Endothelial cell (in vitro differentiated cells): ENCODE measurements around the gene SCLT1. TPM values are rescaled to one million over a fixed set of nuclear protein-coding genes. Genes with fewer than 3 reads are reported as not detected.

Source experiments
- DNase-seq: peaks from one replicate; pipeline ENCODE4 v3.0.0; 2021; ENCODE audit warnings: low spot score
- H3K27ac Mint-ChIP-seq: one replicate; pipeline ENCODE4 v1.8.0; 2021; ENCODE audit warnings: mixed read lengths, inconsistent platforms; ENCODE audit not compliant: unreplicated experiment
- H3K27me3 Mint-ChIP-seq: one replicate; pipeline ENCODE4 v1.8.0; 2021; ENCODE audit warnings: mild to moderate bottlenecking, moderate library complexity, mixed read lengths, inconsistent platforms; ENCODE audit not compliant: unreplicated experiment
- H3K36me3 Mint-ChIP-seq: one replicate; pipeline ENCODE4 v1.8.0; 2021; ENCODE audit warnings: mild to moderate bottlenecking, low read depth, mixed read lengths, inconsistent platforms; ENCODE audit not compliant: unreplicated experiment
- H3K4me1 Mint-ChIP-seq: one replicate; pipeline ENCODE4 v1.8.0; 2021; ENCODE audit warnings: mild to moderate bottlenecking, mixed read lengths, inconsistent platforms; ENCODE audit not compliant: unreplicated experiment
- H3K4me3 Mint-ChIP-seq: one replicate; pipeline ENCODE4 v1.8.0; 2021; ENCODE audit warnings: mild to moderate bottlenecking, mixed read lengths, inconsistent platforms; ENCODE audit not compliant: unreplicated experiment
- H3K9me3 Mint-ChIP-seq: one replicate; pipeline ENCODE4 v1.8.0; 2021; ENCODE audit warnings: mixed read lengths, inconsistent platforms; ENCODE audit not compliant: unreplicated experiment
- CTCF ChIP-seq: fragments of 200-600 bp; sonication (generic); IDR thresholded peaks from one replicate; pipeline ENCODE4 v1.5.0; 2021; ENCODE audit warnings: antibody characterized with exemption; ENCODE audit not compliant: unreplicated experiment
- total RNA-seq: library from RNA; stranded (reverse); fragmentation: NEBNext Ultra II Directional; extraction: Animal tissue kit (Norgen Biotek cat#: 25700); gene quantifications from one replicate; pipeline ENCODE4 v1.2.1, GENCODE V29; 2021; ENCODE audit not compliant: unreplicated experiment

The SCLT1 gene
- total RNA-seq, 1 donor from 2014 or later: 22.2 TPM

GRCh38 chr4:128879283-128879682 is 214.1 kb downstream of the SCLT1 start:
- DNase-seq: no peak
- H3K27me3 Mint-ChIP-seq: no peaks in the 10 kb centered on the region
- no peak overlapping the region for H3K4me3 Mint-ChIP-seq
- H3K4me1 Mint-ChIP-seq: no peaks in the 10 kb centered on the region
- no peak overlapping the region for H3K27ac Mint-ChIP-seq
- no peaks in the 10 kb centered on the region for H3K9me3 Mint-ChIP-seq
- H3K36me3 Mint-ChIP-seq: no peaks in the 10 kb centered on the region
- TF ChIP-seq CTCF: no peak

GRCh38 chr4:128877934-128878333 is 215.4 kb downstream of the SCLT1 start:
- DNase-seq: no peak
- Mint-ChIP-seq H3K36me3 (no peaks in the 10 kb centered on the region), H3K4me1 (no peaks in the 10 kb centered on the region), H3K4me3 (no peak overlapping the region), H3K27ac (no peak overlapping the region), H3K27me3 (no peaks in the 10 kb centered on the region), H3K9me3 (no peaks in the 10 kb centered on the region)
- TF ChIP-seq CTCF: no peak

GRCh38 chr4:128876200-128876599 is 217.1 kb downstream of the SCLT1 start:
- DNase-seq: no peak
- no peaks in the 10 kb centered on the region for H3K4me1 Mint-ChIP-seq
- no peaks in the 10 kb centered on the region for H3K9me3 Mint-ChIP-seq
- no peak for TF ChIP-seq CTCF
- H3K27me3 Mint-ChIP-seq: no peaks in the 10 kb centered on the region
- H3K36me3 Mint-ChIP-seq: no peaks in the 10 kb centered on the region
- H3K27ac Mint-ChIP-seq: no peak overlapping the region
- H3K4me3 Mint-ChIP-seq: no peak overlapping the region

GRCh38 chr4:128871948-128872347 is 221.4 kb downstream of the SCLT1 start:
- no peaks in the 10 kb centered on the region for H3K4me1 Mint-ChIP-seq
- no peak overlapping the region for H3K4me3 Mint-ChIP-seq
- no peak for TF ChIP-seq CTCF
- no peaks in the 10 kb centered on the region for H3K27me3 Mint-ChIP-seq
- no peak for DNase-seq
- H3K9me3 Mint-ChIP-seq: no peaks in the 10 kb centered on the region
- peaks cover 4% of the 10 kb centered on the region for H3K36me3 Mint-ChIP-seq
- no peak overlapping the region for H3K27ac Mint-ChIP-seq

- Mint-ChIP-seq H3K27me3 (no peaks in the 10 kb centered on the region), H3K9me3 (no peaks in the 10 kb centered on the region), H3K27ac (no peak overlapping the region), H3K4me1 (no peaks in the 10 kb centered on the region), H3K36me3 (peaks cover 4% of the 10 kb centered on the region), H3K4me3 (no peak overlapping the region)
- TF ChIP-seq CTCF: no peak
- no peak for DNase-seq
Measured at GRCh38 chr4:128869776-128870509, 223.4 kb downstream of the SCLT1 start.
